ENCODE data around the gene ZNF628.

The ZNF628 gene

GRCh38 chr19:55436847-55437246, 39.6 kb upstream of the ZNF628 start:
- no peak for TF ChIP-seq CTCF (IDR thresholded peaks at IDR 0.05; ENCODE audit: borderline replicate concordance, insufficient read depth, low read depth, low read length)
- no peak overlapping the region for H3K4me3 ChIP-seq (ENCODE audit: low read depth, low read length)

GRCh38 chr19:55437410-55437809, 39.0 kb upstream of the ZNF628 start:
- no peak for TF ChIP-seq CTCF (IDR thresholded peaks at IDR 0.05; ENCODE audit: borderline replicate concordance, insufficient read depth, low read depth, low read length)
- H3K4me3 ChIP-seq (ENCODE audit: low read depth, low read length), result no peak overlapping the region

- no peak for TF ChIP-seq CTCF (IDR thresholded peaks at IDR 0.05; ENCODE audit: borderline replicate concordance, insufficient read depth, low read depth, low read length)
- H3K4me3 ChIP-seq (ENCODE audit: low read depth, low read length), result no peak overlapping the region
Observed at GRCh38 chr19:55439052-55439451, 37.4 kb upstream of the ZNF628 start.

GRCh38 chr19:55440411-55441105, 35.9 kb upstream of the ZNF628 start:
- no peak overlapping the region for H3K4me3 ChIP-seq (ENCODE audit: low read depth, low read length)
- TF ChIP-seq CTCF (IDR thresholded peaks at IDR 0.05; ENCODE audit: borderline replicate concordance, insufficient read depth, low read depth, low read length), result no peak

- TF ChIP-seq CTCF (IDR thresholded peaks at IDR 0.05; ENCODE audit: borderline replicate concordance, insufficient read depth, low read depth, low read length), result no peak
- no peak overlapping the region for H3K4me3 ChIP-seq (ENCODE audit: low read depth, low read length)
Observed at GRCh38 chr19:55441319-55441691, 35.1 kb upstream of the ZNF628 start.

GRCh38 chr19:55441692-55442321, 34.6 kb upstream of the ZNF628 start:
- no peak overlapping the region for H3K4me3 ChIP-seq (ENCODE audit: low read depth, low read length)
- TF ChIP-seq CTCF (IDR thresholded peaks at IDR 0.05; ENCODE audit: borderline replicate concordance, insufficient read depth, low read depth, low read length), result no peak

- no peak for TF ChIP-seq CTCF (IDR thresholded peaks at IDR 0.05; ENCODE audit: borderline replicate concordance, insufficient read depth, low read depth, low read length)
- no peak overlapping the region for H3K4me3 ChIP-seq (ENCODE audit: low read depth, low read length)
Observed at GRCh38 chr19:55442372-55442961, 34.0 kb upstream of the ZNF628 start.

Measured in GM12875 (cell line).